HG02588 (cell line): Measurements from ENCODE around the gene NTPCR.
"Not testable (repeated sequence)": the region's sequence is repeated elsewhere in the genome, so short reads cannot be mapped to it uniquely, and the experiment has no call there.

Source experiments
- ATAC-seq: cut with Tn5 transposase; IDR thresholded peaks from one replicate; pipeline ENCODE4 v1.9.1; 2021; ENCODE audit warnings: mild to moderate bottlenecking, moderate library complexity; ENCODE audit not compliant: unreplicated experiment

The NTPCR gene

DNA sequence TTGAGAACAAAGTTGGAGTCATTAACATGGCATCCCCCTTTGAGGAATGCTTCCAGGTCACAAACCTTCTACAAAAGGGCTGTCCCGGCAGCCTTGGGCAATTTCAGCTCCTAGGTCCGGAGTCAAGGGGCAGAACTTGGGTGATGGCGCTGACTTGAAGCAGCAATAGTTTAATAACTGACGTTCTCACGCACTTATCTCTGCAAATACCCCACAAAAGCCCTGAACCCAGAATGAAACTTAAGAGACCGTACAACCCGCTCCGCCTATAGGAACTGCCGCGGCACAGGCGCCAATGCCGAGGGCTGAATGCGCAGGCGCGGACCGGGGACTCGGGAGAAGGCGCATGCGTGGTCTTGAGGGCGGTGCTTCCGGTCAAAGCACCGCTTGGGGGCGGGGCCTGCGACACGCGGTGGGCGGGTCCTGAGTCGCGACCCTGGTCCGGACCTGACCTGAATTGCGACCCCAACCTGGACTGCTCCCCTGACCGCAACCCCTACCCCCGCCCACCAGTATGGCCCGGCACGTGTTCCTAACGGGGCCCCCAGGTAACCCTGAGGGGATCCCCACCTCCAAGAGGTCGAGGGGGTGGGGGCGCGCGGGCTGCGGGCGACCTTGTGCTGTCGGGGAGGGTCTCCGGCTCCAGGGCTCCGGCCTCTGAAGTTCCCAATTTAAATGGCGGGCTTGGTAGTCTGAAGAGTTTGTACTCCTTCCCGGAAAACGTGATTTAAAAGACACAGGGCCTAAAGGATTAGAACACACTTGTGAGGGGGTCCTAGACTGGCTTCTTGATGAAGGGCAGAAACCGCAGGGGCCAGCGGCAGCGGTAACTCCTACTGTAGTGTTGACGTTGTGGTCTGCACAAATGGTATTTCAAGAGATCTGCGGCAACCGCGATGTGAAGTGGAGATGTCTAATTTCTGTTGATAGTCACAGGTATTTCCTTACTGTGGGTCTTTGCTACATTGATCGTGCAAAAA lies at the start of gene NTPCR:
Gene NTPCR (plus strand): TSS at position 415 of the 980 bp plus-strand sequence. CDS start 100 bp downstream, at position 515.
- peak; percentile 88 for ATAC-seq

DNA sequence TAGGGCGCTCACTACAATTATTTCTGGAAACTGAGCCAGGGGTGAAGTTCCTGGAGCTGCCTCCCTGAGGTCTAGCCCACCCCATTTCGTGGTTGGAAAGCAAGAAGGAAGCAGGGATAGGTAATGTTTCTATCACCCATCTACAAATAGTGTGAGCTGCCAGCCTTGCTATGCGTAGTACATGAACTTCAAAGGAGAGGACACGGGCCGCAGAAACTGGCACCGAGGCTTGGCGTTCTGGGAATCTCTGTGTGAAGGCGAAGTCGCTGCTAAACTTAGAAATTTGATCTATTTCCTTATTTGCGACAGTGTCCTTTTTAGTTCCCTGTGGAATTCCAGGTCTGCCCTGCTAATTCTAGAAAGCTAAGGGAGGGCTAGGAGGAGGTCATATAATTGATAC lies 49.6 kb upstream of the NTPCR start:
- ATAC-seq = no peak

GRCh38 chr1:232901255-232901654 lies 49.2 kb upstream of the NTPCR start:
- no peak for ATAC-seq

- ATAC-seq = no peak
These were observed 47.5 kb upstream of the NTPCR start for GRCh38 chr1:232902774-232903350.

GRCh38 chr1:232904131-232904530 lies 46.3 kb upstream of the NTPCR start:
- no peak for ATAC-seq

GRCh38 chr1:232904566-232904965 lies 45.8 kb upstream of the NTPCR start:
- no peak for ATAC-seq

DNA sequence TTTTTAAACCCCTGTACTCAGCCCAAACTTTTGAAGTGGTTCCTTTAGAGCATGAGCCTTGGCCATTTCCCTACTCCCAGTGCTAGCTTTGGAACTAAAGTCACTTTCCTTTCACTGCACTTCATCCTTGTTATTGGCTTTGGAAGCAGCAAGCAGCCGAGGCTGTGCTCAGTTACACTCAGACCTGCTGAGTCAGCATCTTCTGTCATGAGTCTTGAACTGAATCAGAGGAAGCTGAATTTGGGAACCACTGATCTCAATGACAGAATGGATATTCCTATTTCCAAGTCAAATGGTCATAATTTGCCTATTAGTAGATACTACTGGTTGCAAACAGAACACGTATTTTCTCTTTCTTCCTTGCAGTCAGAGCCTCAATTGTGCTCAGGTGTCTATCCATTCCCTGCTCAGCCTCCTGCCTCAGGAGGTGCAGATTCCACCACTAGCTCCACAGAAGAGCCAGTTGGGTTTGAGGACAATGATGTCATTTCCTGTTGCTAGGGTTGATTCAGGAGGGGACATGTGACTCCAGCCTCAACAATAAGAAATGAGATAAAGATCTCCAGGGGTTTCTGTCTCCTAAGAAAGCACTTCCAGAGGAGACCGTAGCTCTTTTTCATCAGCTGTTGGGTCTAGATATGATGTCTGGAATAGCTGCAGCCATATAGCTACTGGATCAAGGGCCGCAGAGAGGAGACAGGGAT lies 44.9 kb upstream of the NTPCR start:
- ATAC-seq = no peak

- no peak for ATAC-seq
These were observed 44.0 kb upstream of the NTPCR start for GRCh38 chr1:232906441-232906840.

GRCh38 chr1:232908831-232909230 lies 41.6 kb upstream of the NTPCR start:
- ATAC-seq = no peak

- no peak for ATAC-seq
These were observed 40.7 kb upstream of the NTPCR start for GRCh38 chr1:232909752-232910151.

- ATAC-seq = no peak
These were observed 39.3 kb upstream of the NTPCR start for GRCh38 chr1:232911027-232911599.

DNA sequence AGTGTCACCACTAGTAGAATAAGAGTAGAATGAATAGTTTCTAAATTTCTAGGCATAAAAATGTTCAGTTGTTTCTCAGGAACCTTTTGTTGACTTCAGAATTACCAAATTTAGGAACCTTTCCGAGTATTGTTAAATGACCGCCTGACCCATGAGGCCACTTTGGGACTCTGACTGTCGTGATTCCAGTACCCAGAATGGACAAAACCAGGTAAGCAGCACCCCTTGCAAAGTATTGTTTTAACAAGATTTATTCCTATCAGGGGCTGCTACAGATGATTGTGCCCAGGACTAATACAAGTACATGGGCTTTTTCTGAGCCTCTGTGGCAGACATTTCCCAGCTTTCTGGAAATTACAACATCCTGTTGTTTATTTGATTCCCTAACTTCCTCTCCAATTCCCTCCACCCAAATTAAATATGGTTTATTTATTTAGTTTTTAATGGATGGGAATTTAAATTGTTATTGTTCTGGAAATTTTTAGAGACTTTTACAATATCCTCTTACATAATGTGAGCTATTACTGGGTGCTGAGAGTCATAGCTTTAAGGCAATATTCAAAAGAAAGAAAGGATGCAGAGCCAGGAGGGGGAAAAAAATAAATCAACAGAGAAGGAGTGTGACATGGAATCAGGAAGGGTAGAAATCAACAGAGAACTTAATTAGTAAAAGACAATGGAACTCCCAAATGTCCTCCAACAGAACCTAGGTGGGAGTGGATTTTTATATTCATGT lies 37.4 kb upstream of the NTPCR start:
- no peak for ATAC-seq

DNA sequence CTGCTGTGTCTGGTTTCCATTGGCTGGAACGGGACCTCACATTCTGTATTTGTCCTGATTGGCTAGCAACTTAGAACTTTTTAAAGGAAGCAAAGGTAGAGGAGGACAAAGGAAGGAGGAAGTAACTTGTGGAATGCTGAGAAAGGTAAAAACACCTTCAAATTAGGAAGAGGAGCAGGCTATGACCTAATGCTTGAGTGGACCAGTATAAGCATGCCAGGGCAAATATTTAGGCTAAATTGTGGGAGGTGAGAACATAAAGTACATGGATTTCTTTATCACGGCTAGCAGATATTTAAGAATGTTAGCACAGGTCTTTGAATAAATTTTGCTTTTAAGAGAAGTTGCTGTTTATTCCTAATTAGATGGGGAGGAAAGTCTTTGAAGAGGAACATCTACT lies 36.1 kb upstream of the NTPCR start:
- ATAC-seq = not testable (repeated sequence)

DNA sequence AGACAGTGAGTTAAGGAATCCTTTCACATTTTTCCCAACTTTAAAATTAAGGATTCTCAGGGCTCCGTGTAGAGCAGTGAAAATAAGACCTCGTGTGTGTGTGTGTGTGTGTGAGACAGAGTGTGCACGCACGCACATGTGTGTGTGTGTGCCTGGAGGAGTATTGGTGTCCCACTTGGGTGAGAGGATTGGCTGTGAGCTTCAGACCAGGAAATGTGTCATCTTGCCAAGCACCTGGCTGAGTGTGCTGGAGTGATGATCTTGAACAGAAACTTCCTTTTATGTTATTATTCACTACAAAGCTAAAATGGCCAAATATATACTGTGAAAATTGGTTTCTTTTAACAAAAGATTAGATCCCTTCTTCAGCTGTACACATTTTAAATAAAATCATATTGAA lies 35.2 kb upstream of the NTPCR start:
- ATAC-seq = no peak

- no peak for ATAC-seq
These were observed 33.4 kb upstream of the NTPCR start for GRCh38 chr1:232917053-232917452.

DNA sequence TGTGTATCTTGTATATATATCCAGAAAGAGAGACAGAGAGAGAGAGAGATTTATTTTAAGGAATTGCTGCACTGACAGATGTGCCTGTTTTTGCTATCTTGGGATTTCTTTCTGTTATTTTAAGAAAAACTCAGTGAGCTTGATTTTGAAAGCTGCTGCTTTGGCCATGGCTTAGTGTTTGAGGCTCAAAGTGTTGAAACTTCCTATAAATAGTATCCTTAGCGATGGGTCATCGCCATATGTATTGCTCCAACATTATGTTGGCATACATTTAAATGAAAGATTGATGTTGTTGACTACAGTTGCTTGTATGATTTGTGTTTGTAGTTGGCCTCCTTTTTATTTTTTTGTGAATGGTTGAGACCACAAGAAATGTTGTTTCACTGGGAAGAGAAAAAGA lies 29.0 kb upstream of the NTPCR start:
- no peak for ATAC-seq

DNA sequence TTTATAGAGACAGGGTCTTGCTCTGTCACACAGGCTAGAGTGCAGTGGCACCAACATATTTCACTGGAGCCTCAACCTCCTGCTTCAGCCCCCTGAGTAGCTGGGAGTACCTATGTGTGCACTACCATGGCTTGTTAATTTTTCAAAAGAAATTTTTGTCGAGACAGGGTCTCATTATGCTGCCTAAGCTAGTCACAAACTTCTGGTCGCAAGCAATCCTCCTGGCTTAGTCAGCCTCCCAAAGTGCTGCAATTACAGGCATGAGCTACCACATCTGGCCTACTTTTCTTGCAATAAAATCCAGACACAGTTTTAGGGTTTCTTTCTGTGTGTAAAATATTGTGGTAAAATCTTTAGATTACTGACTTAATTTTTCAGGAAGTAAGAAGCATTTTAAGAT lies 27.9 kb upstream of the NTPCR start:
- no peak for ATAC-seq

DNA sequence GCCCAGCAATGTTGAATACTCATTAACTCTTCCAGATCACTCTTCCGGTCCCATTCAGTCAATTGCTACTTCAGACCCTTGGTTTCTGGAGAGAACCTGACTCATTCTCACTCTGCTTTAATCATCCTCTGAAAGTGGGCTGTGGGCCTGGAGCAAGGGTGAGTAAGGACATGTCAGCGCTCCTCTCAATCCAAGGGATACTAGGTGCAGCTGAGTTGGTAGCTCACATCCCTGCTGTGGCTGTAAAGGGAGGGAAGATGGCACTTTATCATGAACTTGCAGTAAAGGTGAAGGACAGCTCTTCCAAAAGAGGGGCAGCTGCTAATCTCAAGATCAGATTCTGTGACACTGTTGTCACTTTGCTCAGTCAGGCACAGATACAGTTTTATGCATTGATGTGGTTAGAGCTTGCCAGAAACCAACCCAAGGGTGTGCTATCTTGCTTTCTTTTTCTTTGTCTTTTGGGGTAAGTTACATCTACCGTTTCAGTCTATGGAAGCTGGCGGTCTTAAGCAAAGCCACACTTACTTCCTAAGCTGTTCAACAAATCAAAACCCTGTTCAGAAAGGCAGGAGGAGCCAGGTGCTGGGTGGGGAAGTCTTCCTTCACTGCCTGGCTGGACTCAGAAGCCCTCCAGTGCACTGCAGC lies 26.5 kb upstream of the NTPCR start:
- ATAC-seq = no peak

GRCh38 chr1:232924874-232925273 lies 25.5 kb upstream of the NTPCR start:
- ATAC-seq = no peak
